ENCODE results near the gene NIPAL3.

The NIPAL3 gene

DNA sequence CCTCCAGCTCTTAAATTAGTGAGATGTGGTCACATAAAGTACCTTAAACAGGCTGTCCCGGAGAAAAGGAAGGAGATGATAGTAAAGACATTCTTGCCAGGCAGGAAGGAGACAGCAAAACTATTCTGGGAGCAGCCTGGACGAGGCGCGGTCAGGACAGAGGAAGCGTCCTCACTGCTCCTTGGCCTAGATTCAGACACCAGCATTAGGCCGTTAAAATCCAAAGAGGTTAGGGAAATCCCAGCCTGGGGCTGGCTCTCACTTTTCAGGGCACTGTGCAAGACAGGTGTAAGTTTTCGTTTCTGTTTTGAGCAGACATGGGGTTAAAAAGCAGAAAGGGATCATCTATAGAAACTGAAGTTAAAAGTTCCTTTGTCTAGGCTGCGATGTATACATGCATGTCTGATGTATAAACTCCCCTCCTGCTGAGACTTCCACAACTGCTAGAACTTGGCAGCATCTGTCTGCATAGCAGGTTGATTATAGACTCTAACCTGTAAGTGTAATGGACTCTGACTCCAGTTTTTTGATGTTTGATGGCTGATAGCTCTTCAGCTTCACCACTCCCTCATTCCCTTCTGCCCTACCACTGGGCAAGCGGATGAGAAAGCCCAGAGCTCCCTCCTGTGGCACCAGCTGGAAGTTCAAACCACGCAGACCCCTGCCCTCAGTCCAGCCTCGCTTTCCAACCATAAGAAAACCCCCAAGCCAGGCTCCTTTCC lies 23.6 kb upstream of the NIPAL3 start:
- no peak for DNase-seq

DNA sequence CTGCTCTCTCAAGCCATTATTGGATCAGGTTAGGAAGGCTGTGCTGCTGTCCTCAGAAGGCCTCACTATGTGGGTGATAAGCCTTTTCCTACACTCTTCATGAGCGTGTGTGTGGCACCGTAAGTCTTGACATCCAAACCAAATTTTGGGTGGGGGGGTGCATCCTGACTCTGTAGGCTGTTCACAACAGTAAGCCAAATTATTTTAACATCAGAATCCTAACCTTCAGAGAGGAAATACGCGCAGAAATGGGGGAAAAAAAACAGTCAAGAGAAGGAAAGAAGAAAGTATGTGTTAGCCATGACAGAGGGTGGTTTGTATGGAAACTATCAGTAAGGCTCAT lies 23.0 kb upstream of the NIPAL3 start:
- no peak for DNase-seq

DNA sequence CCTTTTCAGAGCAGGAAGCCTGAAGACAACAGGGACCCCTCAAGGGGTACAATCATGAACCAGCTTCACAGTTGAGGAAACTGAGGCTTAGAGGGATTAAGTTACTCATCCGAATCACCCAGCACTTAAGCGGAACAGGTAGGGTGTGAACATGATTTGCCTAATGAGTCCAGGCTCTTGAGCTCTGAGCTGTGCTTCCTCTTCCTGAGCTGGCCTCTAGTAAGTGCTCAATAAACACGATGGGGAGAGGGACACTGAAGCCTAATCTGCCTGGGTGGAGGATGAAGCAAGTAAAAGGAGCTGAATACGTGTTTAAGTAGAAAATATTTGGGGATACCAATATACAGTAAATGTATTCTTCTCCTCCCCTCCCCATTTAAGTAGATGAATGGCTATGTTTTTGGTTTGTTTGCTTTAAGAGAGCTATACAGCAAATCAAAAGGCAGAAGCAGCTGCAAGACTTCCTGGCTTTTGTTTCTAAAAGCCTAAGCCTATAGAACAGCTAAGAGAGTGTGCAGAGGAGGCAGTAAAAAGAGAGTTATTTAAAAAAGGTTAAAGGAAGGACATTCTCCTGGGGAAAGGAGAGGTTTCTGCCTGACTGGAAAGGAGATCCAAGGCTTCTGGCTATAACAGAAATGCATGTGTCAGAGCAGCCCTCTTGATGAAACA lies 22.5 kb upstream of the NIPAL3 start:
- DNase-seq: no peak

DNA sequence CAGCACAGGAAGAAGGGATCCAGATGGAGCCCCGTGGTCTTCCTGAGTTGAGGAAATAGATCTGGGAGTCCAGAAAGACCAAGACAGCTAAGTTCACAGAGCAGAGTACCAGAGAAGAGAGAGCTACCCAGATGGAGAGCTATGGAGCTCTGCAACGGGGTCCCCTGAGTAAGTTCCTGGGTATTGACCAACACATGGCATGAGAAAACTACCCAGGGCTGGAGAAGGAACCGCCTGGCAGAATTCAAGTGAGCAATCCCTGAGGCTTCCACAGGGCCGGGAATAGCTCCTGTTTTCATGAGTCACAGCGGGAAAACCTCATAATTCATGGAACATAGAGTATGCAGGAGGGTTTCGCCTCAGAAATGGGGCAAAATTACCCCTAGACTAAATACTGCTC lies 21.7 kb upstream of the NIPAL3 start:
- DNase-seq: no peak

DNA sequence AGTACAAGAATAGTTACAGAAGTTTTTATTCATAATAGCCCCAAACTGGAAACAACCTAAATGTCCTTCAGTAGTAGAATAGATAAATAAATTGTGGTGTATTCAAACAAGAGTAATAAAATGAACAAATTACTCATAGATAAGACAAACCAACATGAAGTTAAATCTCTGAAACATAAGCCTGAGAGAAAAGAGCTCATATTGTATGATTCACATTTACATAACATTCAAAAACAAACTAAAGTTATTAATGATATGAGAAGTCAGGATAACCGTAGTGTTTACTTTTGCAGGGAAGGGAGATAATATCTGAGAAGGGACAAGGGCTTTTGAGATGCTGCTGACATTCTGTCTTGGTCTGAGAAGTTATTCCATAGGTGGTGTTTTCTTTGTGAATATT lies 15.5 kb upstream of the NIPAL3 start:
- DNase-seq: no peak

DNA sequence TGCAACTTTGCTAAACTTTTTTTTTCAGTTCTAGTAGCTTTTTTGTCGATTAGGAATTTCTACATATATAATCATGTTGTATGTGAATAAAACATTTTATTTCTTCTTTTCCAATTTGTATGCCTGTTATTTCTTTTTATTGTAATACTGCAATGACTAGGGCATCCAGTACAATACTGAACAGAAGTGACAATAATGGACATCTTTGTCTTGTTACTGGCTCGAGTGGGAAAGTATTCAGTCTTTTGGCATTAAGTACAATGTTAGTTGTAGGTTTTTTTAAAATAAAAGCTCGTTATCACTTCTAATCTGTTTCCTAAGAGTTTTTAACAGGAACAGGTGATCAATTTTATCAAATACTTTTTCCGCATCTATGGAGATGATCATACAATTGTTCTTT lies 11.8 kb upstream of the NIPAL3 start:
- no peak for DNase-seq

DNA sequence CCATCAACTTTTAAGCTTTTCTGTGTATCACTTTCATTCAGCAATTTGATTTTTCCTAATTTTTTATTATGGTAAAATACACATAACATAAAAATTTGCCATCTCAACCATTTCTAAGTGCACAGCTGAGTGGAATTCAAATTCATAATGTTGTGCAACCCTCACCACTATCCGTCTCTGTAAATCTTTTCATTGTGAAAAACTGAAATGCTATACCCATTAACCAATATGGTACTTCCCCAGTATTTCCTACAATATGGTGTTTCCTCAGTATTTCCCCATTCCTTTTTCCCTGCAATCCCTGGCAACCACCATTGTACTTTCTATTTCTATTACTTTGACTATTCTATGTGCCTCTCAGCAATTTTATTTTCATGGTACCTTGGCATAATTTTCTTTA lies 8.8 kb upstream of the NIPAL3 start:
- peak; percentile 7 for DNase-seq

DNA sequence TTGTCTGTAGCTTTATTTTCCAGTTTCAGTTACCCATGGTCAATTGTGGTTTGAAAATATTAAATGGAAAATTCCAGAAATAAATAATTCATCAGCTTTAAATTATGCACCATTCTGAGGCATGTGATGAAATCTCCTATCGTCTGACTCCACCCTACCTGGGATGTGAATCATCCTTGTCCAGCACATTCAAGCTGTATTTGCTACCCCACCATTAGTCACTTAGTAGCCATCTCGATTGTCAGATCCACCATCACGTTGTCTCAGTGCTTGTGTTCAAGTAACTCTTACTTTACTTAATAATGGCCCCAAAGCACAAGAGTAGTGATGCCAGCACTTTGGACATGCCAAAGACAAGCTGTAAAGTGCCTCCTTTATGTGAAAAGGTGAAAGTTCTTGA lies 6.1 kb upstream of the NIPAL3 start:
- DNase-seq: no peak

DNA sequence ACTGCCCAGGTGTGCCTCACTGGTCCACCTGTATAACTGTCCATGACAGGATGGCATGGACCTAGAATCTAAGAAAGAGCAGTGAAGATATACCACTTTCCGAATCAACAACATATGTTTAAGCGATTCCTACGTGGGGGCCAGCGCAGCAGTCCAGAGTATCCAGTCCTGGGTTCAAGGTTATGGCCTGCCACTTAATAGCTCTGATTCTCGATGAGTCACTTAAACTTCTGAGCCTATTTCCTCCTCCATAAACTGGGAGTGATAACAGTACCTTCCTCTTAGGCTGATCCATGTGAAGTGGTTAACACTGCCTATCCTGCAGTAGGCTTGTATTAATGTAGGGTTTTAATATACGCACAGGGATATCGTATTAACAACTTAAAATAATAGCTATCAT lies 4.9 kb upstream of the NIPAL3 start:
- DNase-seq: no peak

DNA sequence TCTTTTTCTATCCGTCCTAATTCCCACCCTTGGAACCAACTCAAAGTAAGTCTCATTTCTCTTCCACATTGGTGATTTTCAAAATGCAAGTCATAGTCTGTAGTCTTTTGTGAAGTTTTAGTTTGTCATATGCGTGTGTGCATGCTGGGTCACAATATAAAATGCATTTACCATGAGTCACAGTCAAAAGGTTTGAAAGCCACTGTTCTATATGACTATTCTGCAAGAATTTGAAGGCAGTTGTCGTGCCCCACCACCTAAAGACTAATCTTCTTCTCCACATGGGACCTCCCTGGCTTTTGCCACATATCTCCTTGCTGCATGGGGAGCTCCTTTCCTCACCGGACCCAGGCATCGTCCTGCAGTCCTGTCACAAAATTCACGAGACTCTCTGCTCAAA lies 3.6 kb upstream of the NIPAL3 start:
- DNase-seq: no peak

DNA sequence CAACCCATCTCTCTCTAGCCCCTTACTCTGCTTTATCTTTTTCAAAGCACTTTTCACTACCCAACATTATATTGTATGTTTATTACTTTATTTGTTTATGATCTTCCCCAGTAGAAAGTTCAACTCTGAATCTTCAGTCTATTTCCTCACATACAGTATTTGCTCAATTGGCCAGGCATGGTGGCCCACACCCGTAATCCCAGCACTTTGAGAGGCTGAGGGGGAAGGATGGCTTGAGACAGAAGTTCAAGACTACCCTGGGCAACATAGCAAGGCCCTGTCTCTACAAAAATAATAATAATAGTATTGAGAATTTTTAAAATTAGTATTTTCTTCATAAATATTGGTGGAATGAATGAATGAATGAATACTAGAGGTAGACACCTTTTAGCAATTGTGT lies 3.2 kb upstream of the NIPAL3 start:
- no peak for DNase-seq

DNA sequence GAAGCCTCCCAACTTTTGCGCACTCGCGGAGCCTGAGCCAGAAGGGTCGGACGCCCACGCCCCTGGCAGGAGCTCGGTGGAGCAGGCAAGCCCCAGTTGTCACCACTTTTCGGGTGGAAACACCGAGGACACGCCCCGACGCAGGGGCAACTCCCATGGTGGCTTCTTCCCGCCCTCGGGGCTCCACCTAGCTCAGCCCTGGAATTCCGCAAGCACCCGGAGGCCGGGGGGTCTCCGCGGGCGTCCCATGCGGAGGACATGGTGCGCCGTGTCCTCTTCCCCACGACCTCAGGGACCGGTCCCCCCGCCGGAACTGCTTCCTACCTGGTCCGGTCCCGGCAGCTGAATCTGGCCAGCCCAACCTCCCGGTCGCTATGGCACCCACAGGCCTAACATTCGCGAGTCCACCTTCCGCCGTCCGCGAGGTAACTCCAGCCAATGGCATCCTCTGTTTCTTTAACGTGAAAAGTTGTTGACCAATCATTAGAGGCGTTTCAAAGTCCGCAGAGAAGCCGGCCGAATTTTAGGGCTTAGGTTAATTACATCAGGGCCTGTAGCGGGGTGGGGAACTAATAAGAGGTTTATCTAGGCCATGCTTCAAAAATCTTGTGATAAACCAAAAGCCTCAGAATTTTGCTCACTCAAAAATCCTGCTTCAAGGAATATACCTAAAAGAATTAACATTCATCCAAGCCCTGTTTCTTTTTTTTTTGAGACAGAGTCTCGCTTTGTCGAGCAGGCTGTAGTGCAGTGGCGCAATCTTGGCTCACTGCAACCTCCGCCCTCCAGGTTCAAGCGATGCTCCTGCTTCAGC lies 2.0 kb upstream of the NIPAL3 start, which contains the start of gene STPG1:
TSS of gene STPG1 (minus strand) at position 433 of the 814 bp plus-strand sequence. CDS start 12,394 bp downstream, outside the sequence.
- DNase-seq: no peak

DNA sequence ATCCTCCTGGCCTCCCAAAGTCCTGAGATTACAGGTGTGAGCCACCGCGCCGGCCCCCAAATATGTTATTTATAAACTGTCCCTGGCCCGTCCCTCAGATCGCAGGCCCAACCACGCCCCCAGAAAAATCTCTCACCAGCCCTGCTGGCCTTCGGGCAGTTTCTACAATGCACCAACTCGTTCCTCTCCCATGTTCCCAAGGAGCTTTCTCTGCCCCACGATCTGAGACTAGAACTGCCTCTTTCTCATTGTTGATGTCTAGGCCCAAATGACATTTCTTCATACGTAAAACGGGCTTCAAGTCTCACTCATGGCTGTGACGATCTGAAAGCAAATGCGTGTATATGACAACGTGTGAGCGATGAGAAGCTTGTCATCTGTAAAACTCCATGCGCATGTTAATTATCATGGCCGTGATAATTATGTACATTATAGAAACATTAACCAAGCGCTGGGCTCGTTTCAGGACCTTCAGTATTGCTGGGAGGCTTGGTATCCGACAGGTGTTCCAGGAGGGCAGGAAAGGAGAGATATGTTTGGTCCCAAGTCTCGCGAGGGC lies 748 bp upstream of the NIPAL3 start:
- DNase-seq: no peak

DNA sequence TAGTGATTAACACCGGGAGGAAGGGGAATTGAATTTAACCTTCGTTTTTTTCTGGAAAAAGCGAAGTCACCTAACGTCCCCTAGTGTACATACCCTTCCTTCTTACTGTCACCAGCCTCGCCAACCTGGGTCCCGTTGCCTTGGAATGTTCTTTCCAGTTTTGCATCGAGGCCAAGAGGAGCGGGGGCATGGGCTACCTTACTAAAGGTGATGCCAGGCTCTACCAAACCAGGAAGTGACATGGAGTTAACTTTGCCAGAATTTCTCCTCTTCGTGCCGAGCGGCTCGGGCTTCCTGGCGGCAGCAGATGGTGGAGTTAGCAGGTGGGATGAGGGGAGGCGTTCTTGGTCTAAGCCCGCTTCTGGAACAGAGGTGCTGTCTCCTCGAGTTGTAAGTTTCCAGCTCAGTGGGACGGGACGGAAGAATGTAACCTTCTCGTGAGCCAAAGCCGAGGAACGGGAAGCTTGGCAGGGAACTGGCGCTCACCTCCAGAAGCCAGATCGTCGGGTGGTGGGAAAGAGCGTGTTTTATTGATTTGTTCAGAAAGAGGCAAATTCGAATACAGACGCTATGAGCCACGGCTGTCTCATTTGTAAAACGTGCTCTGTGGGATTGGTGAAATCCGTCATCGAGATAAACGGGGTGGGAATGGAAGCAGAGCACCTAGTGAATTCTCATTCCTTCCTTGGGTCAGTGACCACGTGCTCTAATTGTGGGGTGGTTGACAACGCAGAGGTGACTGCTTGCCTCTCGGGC lies 486 bp downstream of the NIPAL3 start:
- no peak for DNase-seq

DNA sequence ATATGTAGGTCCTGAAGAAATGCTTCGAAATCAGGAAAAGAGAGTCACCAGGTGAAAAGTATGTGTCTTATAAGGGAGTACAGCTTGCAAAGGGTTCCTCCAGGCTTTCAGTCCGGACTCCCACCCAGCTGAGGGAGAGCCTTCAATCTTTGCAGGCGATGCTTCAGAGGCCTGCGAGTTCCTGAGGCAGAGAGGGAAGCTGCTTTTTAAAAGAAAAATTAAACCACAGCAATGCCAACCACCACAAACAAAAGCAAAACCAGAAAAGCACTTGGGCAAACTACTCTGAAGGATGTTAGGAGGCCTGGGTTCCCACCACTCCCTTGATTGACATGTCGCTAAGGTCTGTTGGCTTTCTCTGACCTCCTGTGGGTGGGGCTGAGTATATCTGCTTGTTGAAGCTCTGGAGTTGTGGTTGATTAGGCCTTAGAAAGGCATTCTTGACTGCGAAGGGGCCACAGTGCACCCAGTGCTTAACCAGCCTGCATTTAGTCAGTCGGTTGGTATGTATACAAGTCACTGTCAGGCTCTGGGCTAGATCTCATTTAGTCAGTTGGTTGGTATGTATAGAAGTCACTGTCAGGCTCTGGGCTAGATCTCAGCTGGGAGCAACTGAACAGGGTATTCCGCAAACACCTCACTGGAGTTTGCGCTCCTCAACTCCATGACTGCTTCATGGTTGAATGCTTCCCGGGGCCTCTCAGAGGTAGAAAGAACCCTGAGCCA lies 1.2 kb downstream of the NIPAL3 start:
- DNase-seq: peak; percentile 16

DNA sequence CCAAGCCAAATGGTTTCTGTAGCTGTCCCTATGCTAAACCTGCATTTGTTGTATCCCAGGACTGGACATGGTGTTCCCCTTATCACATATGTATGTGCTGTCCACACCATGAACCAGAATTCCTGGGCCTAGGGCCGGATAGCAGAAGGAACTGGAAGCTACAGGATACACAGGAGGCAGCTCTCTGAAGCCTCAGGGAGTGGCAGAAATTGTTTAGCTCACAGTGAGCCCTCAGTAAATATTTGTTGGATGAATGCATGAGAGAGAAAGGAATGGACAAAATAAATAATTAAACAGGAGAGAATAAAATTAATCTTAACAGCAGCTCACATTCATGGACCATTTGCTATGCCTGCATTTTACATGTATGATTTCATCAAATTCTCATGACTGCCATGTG lies 2.1 kb downstream of the NIPAL3 start:
- no peak for DNase-seq

DNA sequence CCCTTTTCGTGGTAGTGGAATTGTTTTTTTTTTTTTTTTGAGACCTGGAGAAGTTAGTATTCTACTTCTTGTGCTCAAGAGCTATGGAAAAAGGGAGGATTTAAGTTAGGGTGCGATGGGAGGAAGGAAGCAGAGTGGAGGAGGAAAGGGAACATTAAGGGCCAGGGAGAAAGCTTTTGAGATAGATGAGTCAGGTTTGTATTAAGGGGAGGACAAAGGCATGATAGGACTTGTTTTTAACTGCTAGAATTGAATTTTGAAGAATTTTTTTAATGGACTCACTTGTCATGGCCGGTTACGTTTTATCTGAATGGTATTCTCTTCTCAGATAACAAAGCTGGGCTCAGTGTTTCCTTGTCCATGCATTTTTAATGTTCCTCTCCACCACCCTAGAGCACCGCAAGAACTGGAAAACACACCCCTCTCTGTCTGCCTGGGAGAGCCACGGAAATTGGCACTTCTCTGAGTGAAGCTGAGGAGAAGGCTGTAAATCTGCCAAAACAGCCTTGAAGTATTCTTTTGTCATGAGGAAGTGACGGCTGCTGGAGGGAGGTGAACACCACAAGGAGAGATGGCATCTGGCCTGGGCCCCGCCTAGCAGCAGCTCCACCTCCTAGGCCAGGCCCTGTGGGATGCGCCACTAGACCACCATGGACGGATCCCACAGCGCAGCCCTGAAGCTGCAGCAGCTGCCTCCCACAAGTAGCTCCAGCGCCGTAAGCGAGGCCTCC lies 3.5 kb downstream of the NIPAL3 start:
- peak; percentile 53 for DNase-seq

DNA sequence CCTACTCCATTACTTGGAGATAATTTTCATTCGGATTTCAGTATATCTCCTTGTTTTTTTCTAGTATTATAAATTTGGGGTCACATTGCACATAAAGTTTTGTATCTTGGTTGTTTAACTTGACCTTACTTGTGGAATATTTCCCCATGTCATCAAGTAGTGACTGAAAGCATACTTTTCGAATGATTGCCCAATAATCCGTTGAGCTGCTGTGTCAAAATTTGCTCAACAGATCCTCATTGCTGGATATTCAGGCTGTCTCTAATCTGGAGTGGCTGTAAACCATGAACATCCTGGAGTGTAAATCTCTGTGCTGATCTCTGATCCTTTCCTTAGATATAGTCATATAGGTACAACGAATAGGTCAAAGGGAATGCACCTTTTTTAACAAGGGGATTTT lies 4.9 kb downstream of the NIPAL3 start:
- no peak for DNase-seq

DNA sequence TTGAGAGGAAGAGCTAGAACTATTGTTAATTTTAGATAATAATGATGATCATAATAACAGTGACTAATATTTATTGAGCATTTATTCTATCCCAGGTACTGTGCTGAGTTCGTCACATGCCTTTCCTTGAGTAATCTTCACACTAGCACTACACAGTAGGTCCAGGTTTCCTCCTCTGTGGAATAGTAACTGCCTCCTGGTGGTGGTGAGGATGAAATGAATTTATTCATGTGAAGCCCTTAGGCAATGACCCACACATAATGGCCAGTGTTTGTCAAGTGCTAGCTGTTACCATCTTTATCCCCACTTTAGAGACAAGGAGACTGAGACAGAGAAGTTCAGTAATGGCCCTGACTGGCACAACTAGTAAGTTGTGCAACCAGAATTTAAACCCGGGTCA lies 5.9 kb downstream of the NIPAL3 start:
- DNase-seq: no peak

DNA sequence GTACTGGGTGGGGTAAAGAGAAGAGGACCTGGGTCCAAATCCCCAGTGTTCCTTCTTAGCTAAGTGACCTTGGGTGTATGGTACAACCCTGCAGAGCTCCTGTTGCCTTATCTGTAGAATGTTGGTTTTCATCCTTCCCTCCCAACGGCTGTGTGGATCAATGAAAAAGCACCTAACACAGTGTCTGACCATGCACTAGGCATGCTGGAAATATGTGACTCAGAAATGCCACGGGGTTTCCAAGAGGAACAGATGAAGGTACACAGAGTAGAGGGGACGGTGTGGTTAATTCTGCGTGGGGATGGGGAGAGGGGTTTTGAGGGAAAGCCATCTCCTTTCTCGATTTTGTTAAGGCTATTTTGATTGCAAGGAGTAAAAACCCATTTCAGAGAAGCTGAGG lies 8.6 kb downstream of the NIPAL3 start:
- DNase-seq: no peak

DNA sequence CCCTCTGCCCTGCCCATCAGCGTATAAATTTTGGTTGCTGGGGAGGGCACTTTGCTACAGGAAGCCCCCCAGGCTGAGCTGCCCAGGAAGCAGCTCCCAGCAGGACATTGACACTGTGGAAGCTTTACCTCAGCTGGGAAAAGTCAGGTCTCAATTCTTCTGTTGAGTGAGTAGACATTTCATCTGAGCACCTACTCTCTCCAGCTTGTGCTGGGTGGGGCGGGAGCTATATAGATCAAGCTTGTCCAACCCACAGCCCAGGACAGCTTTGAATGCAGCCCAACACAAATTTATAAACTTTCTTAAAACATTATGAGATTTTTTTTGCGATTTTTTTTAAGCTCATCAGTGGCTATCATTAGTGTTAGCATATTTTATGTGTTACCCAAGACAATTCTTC lies 9.4 kb downstream of the NIPAL3 start:
- DNase-seq: no peak

DNA sequence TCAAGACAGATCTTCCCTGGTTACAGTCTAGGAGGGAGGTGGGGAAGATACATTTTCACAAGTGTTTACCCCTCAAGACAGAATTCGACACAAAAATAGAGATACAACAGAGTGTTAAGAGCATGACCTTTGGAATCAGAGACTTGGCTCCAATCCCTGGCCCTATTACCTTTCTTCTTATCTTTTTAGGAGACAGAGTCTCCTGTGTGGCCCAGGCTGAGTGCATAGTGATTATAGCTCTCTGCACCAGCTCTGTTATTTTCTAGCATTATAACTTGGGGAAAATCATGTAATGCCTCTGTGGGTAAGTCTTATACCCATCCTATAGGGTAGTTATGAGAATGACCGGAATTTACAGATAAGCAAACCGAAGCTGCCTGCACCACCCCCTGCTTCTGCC lies 9.8 kb downstream of the NIPAL3 start:
- DNase-seq: no peak

All from GF-D8 (cell line).